Naive thymus-derived CD8-positive, alpha-beta T cell (primary cell): ENCODE results near the gene SUSD1. TPM values are rescaled to one million over a fixed set of nuclear protein-coding genes. Genes with fewer than 3 reads are reported as not detected.
A peak's percentile ranks its signal among the peaks of the same experiment; 100 is the strongest.

ENCODE experiments used
- ATAC-seq, 2 donors: fragments of 150-1000 bp; cut with Tn5 transposase in 1 of 2; sonication (Bioruptor Pico), chemical (Tn5 transposase) in 1 of 2; 1 replicate in 1 of 2; 2 replicates in 1 of 2; pipeline ENCODE4 v1.10.0; 2021; ENCODE audit warnings: mild to moderate bottlenecking in 2 of 2, moderate library complexity in 2 of 2
- POLR2A ChIA-PET: fragments of 350-600 bp; sonication (Branson Sonifier 250); formaldehyde crosslinking; loops from one replicate; lab custom pipeline; 2021; ENCODE audit warnings: antibody characterized with exemption; lab: Charles Lee
- DNase-seq, 10 donors: peaks; one replicate each; pipeline versions ENCODE4 v3.0.0 to v3.0.0-alpha.2; 2020 to 2022
- H3K27ac Mint-ChIP-seq, 10 donors: one replicate each; pipeline ENCODE4 v1.8.0; 2020 to 2022; ENCODE audit warnings: mild to moderate bottlenecking in 10 of 10, mixed read lengths in 10 of 10, moderate library complexity in 4 of 10, inconsistent platforms in 1 of 10
- H3K27me3 Mint-ChIP-seq, 5 donors: one replicate each; pipeline ENCODE4 v1.8.0; 2021 to 2022; ENCODE audit warnings: mixed read lengths in 5 of 5
- H3K36me3 Mint-ChIP-seq, 3 donors: one replicate each; pipeline ENCODE4 v1.8.0; 2020 to 2022; ENCODE audit warnings: mixed read lengths in 3 of 3, mild to moderate bottlenecking in 2 of 3, inconsistent platforms in 1 of 3
- H3K4me1 Mint-ChIP-seq, 4 donors: one replicate each; pipeline ENCODE4 v1.8.0; 2021 to 2022; ENCODE audit warnings: mixed read lengths in 4 of 4
- H3K4me3 Mint-ChIP-seq, 10 donors: one replicate each; pipeline ENCODE4 v1.8.0; 2020 to 2022; ENCODE audit warnings: mild to moderate bottlenecking in 10 of 10, mixed read lengths in 10 of 10, moderate library complexity in 6 of 10, inconsistent platforms in 1 of 10
- H3K9me3 Mint-ChIP-seq, 9 donors: one replicate each; pipeline ENCODE4 v1.8.0; 2020 to 2022; ENCODE audit warnings: mixed read lengths in 9 of 9, mild to moderate bottlenecking in 3 of 9, inconsistent platforms in 1 of 9, moderate library complexity in 1 of 9
- polyA plus RNA-seq, 3 donors: library from polyadenylated mRNA; unstranded; fragments of 300-500 nt; fragmentation: Illumina TruSeq; gene quantifications; one replicate each; pipeline ENCODE4 v1.2.3, GENCODE V29; 2021
- total RNA-seq, 8 experiments: library from RNA in 2 of 8; stranded (reverse) in 2 of 8; gene quantifications; one replicate each; pipeline ENCODE4 v1.2.3 and lab custom pipeline; 2021 to 2026

SUSD1 gene
- total and polyA plus RNA-seq, 5 experiments from 2014 or later, result 2.5 to 12.4 (median 4.1) TPM

GRCh38 chr9:112041199-112041535 is 133.9 kb downstream of the SUSD1 start:
- Mint-ChIP-seq H3K9me3 (peaks cover 0 to 6% (median 0%) of the 10 kb centered on the region in 9 donors), H3K4me3 (no peak overlapping the region), H3K36me3 (peaks cover 4 to 23% (median 8%) of the 10 kb centered on the region in 3 donors), H3K27ac (no peak overlapping the region), H3K27me3 (peaks cover 3 to 42% (median 10%) of the 10 kb centered on the region in 5 donors), H3K4me1 (peaks cover 14 to 40% (median 35%) of the 10 kb centered on the region in 4 donors)
- DNase-seq, result no peak
- POLR2A ChIA-PET, result no interaction called here
- ATAC-seq, result no peak

DNA sequence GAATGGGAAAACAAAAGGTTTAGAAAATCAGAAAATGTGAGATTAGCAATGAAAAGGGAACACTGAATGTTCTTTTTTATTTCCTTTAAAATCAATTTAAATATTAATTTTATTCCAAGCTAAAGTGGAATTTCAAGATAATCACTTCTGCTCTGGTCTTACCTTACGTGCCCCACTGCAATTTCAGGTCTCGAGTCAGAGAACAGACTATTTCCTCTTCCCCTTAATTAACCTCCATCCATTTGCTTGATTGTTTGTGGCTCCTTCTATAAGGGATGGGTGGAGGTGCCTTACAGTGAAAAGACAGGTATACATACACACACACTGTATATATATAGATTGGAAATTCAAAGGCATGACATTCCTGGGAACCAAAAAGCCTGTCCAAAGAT is 137.1 kb downstream of the SUSD1 start:
- ATAC-seq, result peak; percentile 35 to 52
- Mint-ChIP-seq H3K36me3 (peaks cover 0 to 19% (median 4%) of the 10 kb centered on the region in 3 donors), H3K4me3 (peak overlapping the region; percentile 36 to 78 (median 74)), H3K27me3 (peaks cover 3 to 45% (median 13%) of the 10 kb centered on the region in 5 donors), H3K27ac (peak overlapping the region in 6 of 10 donors; percentile 13 to 84 (median 43)), H3K9me3 (no peaks in the 10 kb centered on the region), H3K4me1 (peaks cover 21 to 71% (median 59%) of the 10 kb centered on the region in 4 donors)
- POLR2A ChIA-PET, result interaction anchor here (1.0 to 1.4 kb wide), 2 partner anchors 37 to 141 kb away, joined by 3 to 6 read pairs; partner anchors contain the start of gene UGCG
- DNase-seq, result no peak

DNA sequence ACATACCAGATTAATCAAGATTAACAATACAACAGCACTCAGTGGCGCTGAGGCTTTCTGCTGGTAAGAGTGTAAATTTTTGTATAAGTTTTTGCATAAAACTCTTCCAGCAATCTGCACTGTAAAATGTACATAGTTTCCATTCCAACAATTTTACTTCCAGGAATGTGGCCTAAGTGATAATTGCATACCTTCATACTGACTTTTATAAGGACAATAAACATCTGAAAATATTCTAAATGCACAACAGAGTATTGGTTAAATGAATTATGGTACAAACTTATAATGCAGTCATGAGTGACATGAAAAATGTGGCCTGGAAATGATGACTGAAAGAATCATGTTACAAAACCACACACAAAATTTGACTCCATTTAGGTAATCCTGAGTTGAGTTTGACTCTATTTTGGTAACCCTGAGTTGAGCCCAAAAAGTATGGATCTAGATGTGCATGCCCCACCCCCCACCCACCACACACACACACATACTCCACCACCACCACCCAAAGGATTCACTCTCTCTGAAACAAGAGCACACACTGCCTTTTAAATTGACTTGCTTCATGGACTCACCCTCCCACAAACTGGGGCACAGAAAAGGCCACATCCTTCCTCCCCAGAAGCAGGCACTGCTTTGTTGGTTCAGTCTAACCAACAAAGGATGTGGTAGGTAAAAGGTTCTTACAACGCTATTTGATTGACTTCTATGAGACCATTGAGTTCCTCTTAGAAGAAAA is 137.6 kb downstream of the SUSD1 start:
- POLR2A ChIA-PET, result interaction anchor here (0.7 to 1.4 kb wide), 3 partner anchors 37 to 1474 kb away, joined by 3 to 6 read pairs (median 3); partner anchors contain the start of gene UGCG
- H3K27me3 Mint-ChIP-seq, result peaks cover 5 to 47% (median 13%) of the 10 kb centered on the region in 5 donors
- H3K27ac Mint-ChIP-seq, result peak overlapping the region in 7 of 10 donors; percentile 27 to 75 (median 51)
- H3K4me1 Mint-ChIP-seq, result peaks cover 21 to 77% (median 59%) of the 10 kb centered on the region in 4 donors
- peaks cover 0 to 19% (median 4%) of the 10 kb centered on the region in 3 donors for H3K36me3 Mint-ChIP-seq
- peak; percentile 11 to 91 (median 76) for DNase-seq
- no peaks in the 10 kb centered on the region for H3K9me3 Mint-ChIP-seq
- ATAC-seq, result peak; percentile 99
- H3K4me3 Mint-ChIP-seq, result peak overlapping the region; percentile 15 to 78 (median 72)

DNA sequence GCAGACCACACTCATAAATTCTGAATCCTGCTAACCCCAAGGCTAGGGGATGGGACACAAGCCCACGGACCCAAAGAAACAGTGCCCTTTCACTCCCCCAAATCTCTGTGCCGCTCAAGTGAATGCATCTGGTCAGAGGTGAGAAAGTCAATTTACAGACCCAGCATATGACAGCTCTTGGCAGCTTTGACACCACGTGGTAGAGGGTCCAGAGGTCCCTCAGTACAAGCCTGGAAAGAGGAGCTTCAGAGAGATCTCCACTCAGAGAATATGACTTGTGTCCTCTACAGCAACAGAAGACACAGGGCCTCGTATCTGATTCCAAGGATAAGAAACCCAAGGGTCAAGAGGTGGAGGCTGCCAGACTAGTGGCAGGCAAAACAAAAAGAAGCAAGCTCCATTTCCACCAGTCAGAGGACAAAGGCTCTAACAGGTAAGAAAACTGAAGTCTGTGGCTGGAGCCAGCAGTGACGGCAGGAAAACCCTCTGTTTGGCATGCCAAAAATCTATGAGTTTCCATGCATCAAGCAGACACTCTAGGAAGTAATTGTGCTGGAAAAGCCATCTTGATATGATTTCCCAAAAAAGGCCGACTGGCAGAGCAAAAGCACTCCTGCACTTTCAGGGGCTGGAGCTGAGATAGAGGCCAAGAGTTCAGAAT is 139.8 kb downstream of the SUSD1 start:
- POLR2A ChIA-PET, result interaction anchor here (0.8 to 0.9 kb wide), 2 partner anchors 32 to 112 kb away, joined by 3 to 4 read pairs; no protein-coding TSS in a partner anchor
- H3K9me3 Mint-ChIP-seq, result no peaks in the 10 kb centered on the region
- H3K4me3 Mint-ChIP-seq, result peak overlapping the region in 1 of 10 donors; percentile 4
- peak overlapping the region in 1 of 10 donors; percentile 43 for H3K27ac Mint-ChIP-seq
- ATAC-seq (no peak), DNase-seq (no peak)
- peaks cover 23 to 91% (median 54%) of the 10 kb centered on the region in 4 donors for H3K4me1 Mint-ChIP-seq
- peaks cover 0 to 11% (median 0%) of the 10 kb centered on the region in 3 donors for H3K36me3 Mint-ChIP-seq
- H3K27me3 Mint-ChIP-seq, result peaks cover 7 to 47% (median 16%) of the 10 kb centered on the region in 5 donors

- H3K4me3 Mint-ChIP-seq, result no peak overlapping the region
- DNase-seq (no peak), ATAC-seq (no peak)
- POLR2A ChIA-PET, result no interaction called here
- no peaks in the 10 kb centered on the region for H3K9me3 Mint-ChIP-seq
- peaks cover 24 to 90% (median 54%) of the 10 kb centered on the region in 4 donors for H3K4me1 Mint-ChIP-seq
- H3K27me3 Mint-ChIP-seq, result peaks cover 7 to 43% (median 16%) of the 10 kb centered on the region in 5 donors
- H3K27ac Mint-ChIP-seq, result peak overlapping the region in 1 of 10 donors; percentile 53
- peaks cover 0 to 7% (median 0%) of the 10 kb centered on the region in 3 donors for H3K36me3 Mint-ChIP-seq
These were observed 140.9 kb downstream of the SUSD1 start for GRCh38 chr9:112034216-112034611.

DNA sequence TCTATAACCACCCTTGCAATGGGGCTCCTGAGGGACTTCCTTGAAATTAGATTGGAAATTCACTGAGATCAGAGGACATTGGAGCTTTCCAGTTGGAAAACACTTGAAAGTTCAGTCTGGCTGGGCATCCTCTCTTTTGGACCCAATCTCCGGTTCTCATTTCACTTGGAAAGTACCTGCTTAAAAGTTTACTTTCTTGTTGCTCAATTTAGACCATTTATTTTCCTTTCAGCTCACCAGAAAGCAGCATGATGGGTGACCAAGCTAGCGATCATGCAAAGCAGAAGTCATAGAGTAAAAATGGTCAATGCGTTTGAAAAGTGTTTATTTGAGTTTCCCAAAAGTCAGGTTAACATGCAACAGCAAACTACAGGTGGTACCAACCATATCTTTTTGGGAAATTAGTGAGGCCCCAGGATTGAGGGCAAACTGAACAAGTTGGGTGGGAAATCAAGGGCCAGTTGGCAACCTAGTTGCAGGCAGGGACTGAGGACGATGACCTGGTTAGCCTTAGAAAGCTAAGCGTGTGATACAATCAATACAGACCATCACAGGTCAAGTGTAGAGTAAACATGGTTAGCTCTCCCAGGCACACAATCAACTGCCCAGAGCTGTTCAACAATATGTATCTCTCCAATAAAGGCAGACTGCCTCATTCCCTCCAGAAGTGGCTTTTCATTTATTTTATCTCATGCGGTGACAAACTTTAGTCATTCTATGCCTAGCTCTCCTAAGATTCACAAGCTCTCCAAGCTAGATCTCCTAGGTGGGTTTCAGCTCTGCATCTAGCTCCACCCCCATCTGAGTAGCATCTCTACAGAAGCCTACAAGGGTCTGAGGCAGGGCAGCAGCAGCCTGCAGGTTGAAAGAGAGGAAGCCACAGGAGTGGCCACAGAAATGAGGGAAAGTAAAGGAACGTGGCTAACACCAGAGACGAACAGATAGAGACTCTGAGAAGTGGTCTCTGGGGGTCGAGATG is 141.6 kb downstream of the SUSD1 start:
- H3K27me3 Mint-ChIP-seq, result peaks cover 7 to 43% (median 16%) of the 10 kb centered on the region in 5 donors
- peak overlapping the region in 2 of 10 donors; percentile 29 to 52 for H3K4me3 Mint-ChIP-seq
- POLR2A ChIA-PET, result no interaction called here
- peaks cover 0 to 7% (median 0%) of the 10 kb centered on the region in 3 donors for H3K36me3 Mint-ChIP-seq
- no peak for DNase-seq
- peaks cover 22 to 91% (median 51%) of the 10 kb centered on the region in 4 donors for H3K4me1 Mint-ChIP-seq
- ATAC-seq, result no peak
- H3K9me3 Mint-ChIP-seq, result no peaks in the 10 kb centered on the region
- peak overlapping the region in 1 of 10 donors; percentile 53 for H3K27ac Mint-ChIP-seq

DNA sequence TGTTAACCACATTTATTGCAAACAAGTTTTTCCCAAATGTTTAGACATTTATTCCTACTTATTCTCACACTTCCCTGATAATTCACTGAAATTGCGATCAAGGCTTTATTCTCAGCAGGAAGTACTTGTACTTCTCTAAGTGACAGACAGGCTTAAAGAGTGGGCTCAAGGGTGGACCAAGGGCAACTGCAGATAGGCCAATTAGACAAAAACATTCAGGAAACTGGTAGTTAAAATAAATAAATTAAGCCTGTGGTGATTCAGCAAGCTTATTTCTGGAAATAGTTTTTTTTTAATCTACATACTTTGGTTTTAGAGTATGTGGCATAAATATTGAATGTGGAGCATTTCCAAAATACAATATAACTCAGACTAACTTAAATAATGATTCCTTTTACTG is 142.4 kb downstream of the SUSD1 start:
- Mint-ChIP-seq H3K9me3 (no peaks in the 10 kb centered on the region), H3K27ac (peak overlapping the region in 1 of 10 donors; percentile 53), H3K27me3 (peaks cover 7 to 43% (median 16%) of the 10 kb centered on the region in 5 donors), H3K4me1 (peaks cover 19 to 90% (median 43%) of the 10 kb centered on the region in 4 donors), H3K36me3 (peaks cover 0 to 7% (median 0%) of the 10 kb centered on the region in 3 donors), H3K4me3 (no peak overlapping the region)
- POLR2A ChIA-PET, result no interaction called here
- DNase-seq, result no peak
- ATAC-seq, result no peak

- ATAC-seq (no peak), DNase-seq (no peak)
- Mint-ChIP-seq H3K4me1 (peaks cover 16 to 84% (median 36%) of the 10 kb centered on the region in 4 donors), H3K27me3 (peaks cover 7 to 43% (median 16%) of the 10 kb centered on the region in 5 donors), H3K4me3 (peak overlapping the region in 1 of 10 donors; percentile 4), H3K9me3 (no peaks in the 10 kb centered on the region), H3K27ac (peak overlapping the region in 3 of 10 donors; percentile 3 to 71 (median 49)), H3K36me3 (peaks cover 0 to 7% (median 0%) of the 10 kb centered on the region in 3 donors)
- POLR2A ChIA-PET, result no interaction called here
These were observed 143.1 kb downstream of the SUSD1 start for GRCh38 chr9:112032009-112032408.

DNA sequence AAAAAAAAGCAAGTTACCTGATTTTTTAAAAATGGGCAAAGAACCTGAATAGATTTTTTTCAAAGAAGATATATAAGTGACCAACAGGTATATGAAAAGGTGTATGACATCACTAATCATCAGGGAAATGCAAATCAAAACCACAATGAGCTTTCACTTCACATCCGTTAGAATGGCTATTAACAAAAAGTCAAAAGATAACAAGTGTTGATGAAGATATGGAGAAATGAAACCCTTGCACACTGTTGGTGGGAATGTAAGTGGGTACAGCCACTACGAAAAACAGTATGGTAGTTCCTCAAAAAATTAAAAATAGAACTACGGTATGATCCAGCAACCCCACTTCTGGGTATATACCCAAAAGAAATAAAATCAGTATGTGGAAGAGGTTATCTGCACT is 143.7 kb downstream of the SUSD1 start:
- ATAC-seq, result no peak
- no peak overlapping the region for H3K4me3 Mint-ChIP-seq
- POLR2A ChIA-PET, result interaction anchor here (0.6 to 0.7 kb wide), 2 partner anchors 33 to 272 kb away, joined by 3 read pairs; no protein-coding TSS in a partner anchor
- peak overlapping the region in 1 of 10 donors; percentile 49 for H3K27ac Mint-ChIP-seq
- no peak for DNase-seq
- H3K9me3 Mint-ChIP-seq, result no peaks in the 10 kb centered on the region
- peaks cover 7 to 43% (median 16%) of the 10 kb centered on the region in 5 donors for H3K27me3 Mint-ChIP-seq
- H3K4me1 Mint-ChIP-seq, result peaks cover 15 to 80% (median 33%) of the 10 kb centered on the region in 4 donors
- H3K36me3 Mint-ChIP-seq, result peaks cover 0 to 7% (median 0%) of the 10 kb centered on the region in 3 donors

GRCh38 chr9:112029921-112030444 is 145.1 kb downstream of the SUSD1 start:
- Mint-ChIP-seq H3K36me3 (peaks cover 0 to 5% (median 4%) of the 10 kb centered on the region in 3 donors), H3K27me3 (peaks cover 7 to 47% (median 16%) of the 10 kb centered on the region in 5 donors), H3K4me1 (peaks cover 15 to 66% (median 24%) of the 10 kb centered on the region in 4 donors), H3K9me3 (peaks cover 0 to 8% (median 0%) of the 10 kb centered on the region in 9 donors), H3K4me3 (peak overlapping the region in 1 of 10 donors; percentile 2), H3K27ac (peak overlapping the region in 3 of 10 donors; percentile 23 to 57 (median 32))
- ATAC-seq, result no peak
- no peak for DNase-seq
- POLR2A ChIA-PET, result interaction anchor here (0.7 kb wide), 1 partner anchor 195 kb away, joined by 4 read pairs; no protein-coding TSS in a partner anchor
